Duodenal mucosa (tissue), 2 donors: Measurements from ENCODE around the gene MAT1A.
"Not testable (repeated sequence)": the region's sequence is repeated elsewhere in the genome, so short reads cannot be mapped to it uniquely, and the experiment has no call there.

Experiments
- H3K27ac ChIP-seq: one replicate; pipeline ENCODE4 v1.7.0; 2013; ENCODE audit warnings: low read depth, low read length
- H3K27me3 ChIP-seq, 2 donors: one replicate each; pipeline ENCODE4 v1.7.0; 2013; ENCODE audit warnings: low read length in 2 of 2, control low read depth in 1 of 2; ENCODE audit not compliant: insufficient read depth in 2 of 2, control insufficient read depth in 1 of 2
- H3K36me3 ChIP-seq, 2 donors: one replicate each; pipeline ENCODE4 v1.7.0; 2013; ENCODE audit warnings: low read length in 2 of 2, control low read depth in 1 of 2; ENCODE audit not compliant: insufficient read depth in 2 of 2, control insufficient read depth in 1 of 2
- H3K4me1 ChIP-seq, 2 donors: one replicate each; pipeline ENCODE4 v1.7.0; 2013; ENCODE audit warnings: low read length in 2 of 2, control low read depth in 1 of 2; ENCODE audit not compliant: insufficient read depth in 2 of 2, control insufficient read depth in 1 of 2
- H3K4me3 ChIP-seq, 2 donors: one replicate each; pipeline ENCODE4 v1.7.0; 2013; ENCODE audit warnings: low read length in 2 of 2, low read depth in 1 of 2
- H3K9ac ChIP-seq, 2 donors: one replicate each; pipeline ENCODE4 v1.7.0; 2013; ENCODE audit warnings: low read length in 2 of 2, low read depth in 1 of 2
- H3K9me3 ChIP-seq, 2 donors: one replicate each; pipeline ENCODE4 v1.7.0; 2013; ENCODE audit warnings: low read length in 2 of 2, control low read depth in 1 of 2; ENCODE audit not compliant: control insufficient read depth in 1 of 2

Gene MAT1A

GRCh38 chr10:80266513-80266863, 23.0 kb downstream of the MAT1A start:
- Histone ChIP-seq H3K36me3 (no peaks in the 10 kb centered on the region), H3K9ac (no peak overlapping the region), H3K27me3 (no peaks in the 10 kb centered on the region), H3K4me1 (no peaks in the 10 kb centered on the region), H3K27ac (no peak overlapping the region), H3K4me3 (no peak overlapping the region), H3K9me3 (no peaks in the 10 kb centered on the region)

- no peaks in the 10 kb centered on the region for H3K27me3 ChIP-seq
- no peaks in the 10 kb centered on the region for H3K36me3 ChIP-seq
- no peak overlapping the region for H3K4me3 ChIP-seq
- no peaks in the 10 kb centered on the region for H3K4me1 ChIP-seq
- H3K27ac ChIP-seq, result no peak overlapping the region
- H3K9me3 ChIP-seq, result no peaks in the 10 kb centered on the region
- no peak overlapping the region for H3K9ac ChIP-seq
Observed at GRCh38 chr10:80265740-80266512, 23.5 kb downstream of the MAT1A start.

GRCh38 chr10:80264081-80265056, 25.1 kb downstream of the MAT1A start:
- H3K27me3 ChIP-seq, result no peaks in the 10 kb centered on the region

DNA sequence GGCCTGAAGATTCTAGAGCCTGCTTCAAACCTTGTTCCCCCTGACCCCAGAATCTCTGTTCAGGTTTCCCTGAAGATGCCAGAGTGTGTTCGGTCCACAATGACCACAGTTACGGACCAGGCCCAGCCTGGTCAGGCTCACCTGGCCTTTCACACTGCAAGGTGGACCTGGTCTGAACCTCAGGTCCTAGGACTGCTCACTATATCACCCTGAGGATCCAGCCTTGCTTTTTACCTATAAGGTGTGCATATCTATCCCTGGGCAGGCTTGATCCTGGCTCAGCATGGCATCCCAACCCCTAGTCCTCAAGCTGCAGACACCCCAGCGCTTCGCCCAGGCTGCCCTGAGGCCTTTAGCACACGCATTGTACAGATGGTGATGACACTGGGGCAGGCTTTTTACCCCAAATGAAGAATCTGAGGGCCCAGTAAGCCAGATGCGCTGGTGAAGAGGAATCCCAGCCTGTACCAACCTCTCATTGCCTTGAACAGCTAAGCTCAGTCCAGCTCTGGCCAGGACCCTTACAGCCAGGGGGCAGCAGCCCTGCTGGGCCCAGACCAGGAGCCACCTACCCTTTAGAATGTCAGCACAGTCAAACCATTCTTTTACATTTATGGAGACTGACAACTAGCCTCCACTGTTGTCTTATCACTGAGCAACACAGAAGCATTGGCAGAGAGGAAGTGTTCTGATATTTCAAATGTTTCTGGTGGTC, 28.0 kb downstream of the MAT1A start:
- no peak overlapping the region for H3K27ac ChIP-seq
- no peak overlapping the region for H3K9ac ChIP-seq
- H3K9me3 ChIP-seq, result no peaks in the 10 kb centered on the region
- no peaks in the 10 kb centered on the region for H3K27me3 ChIP-seq
- H3K4me1 ChIP-seq, result no peaks in the 10 kb centered on the region
- H3K4me3 ChIP-seq, result no peak overlapping the region
- no peaks in the 10 kb centered on the region for H3K36me3 ChIP-seq

More at GRCh38 chr10:80264081-80265056, 25.1 kb downstream of the MAT1A start:
- no peaks in the 10 kb centered on the region for H3K9me3 ChIP-seq
- no peak overlapping the region for H3K27ac ChIP-seq
- H3K9ac ChIP-seq, result no peak overlapping the region
- no peak overlapping the region for H3K4me3 ChIP-seq
- no peaks in the 10 kb centered on the region for H3K4me1 ChIP-seq
- H3K36me3 ChIP-seq, result no peaks in the 10 kb centered on the region

DNA sequence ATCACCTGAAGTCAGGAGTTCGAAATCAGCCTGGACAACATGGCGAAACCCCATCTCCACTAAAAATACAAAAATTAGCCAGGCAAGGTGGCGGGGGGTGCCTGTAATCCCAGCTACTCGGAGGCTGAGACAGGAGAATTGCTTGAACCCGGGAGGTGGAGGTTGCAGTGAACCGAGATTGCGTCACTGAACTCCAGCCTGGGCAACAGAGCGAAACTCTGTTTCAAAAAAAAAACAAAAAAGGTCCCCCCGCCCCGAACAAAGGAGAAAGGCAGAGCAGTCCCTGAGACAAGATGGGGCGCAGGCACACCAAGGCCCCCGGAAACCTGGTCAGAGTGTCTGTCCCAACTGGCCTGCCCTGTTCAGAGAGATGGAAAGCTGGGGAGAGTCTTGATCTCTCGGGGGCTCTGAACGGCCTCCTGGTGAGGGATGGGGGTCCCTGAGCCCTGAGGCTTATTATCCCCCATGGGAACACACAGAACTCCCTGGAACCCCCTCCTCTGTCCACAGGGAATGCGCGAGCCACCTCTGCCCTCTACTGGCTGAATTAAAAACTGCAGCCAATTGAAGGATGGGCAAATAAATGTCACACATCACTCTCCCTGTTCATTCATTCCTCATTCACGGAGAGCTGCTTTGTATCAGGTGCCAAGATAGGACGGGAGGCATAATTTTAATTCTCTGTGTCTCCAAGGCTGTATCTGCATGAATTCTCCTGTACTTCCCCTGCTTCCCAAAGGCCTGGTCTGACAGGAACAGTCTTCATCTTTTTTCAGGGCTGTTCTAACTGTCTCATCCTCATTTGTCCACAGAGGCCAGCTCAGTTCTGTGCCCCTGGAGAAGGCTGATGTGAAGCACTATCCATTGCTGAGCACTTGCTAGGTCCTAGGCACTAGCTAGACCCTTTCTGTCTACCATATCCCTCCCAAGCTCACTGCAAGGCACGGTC, 28.9 kb downstream of the MAT1A start:
- no peaks in the 10 kb centered on the region for H3K36me3 ChIP-seq
- no peaks in the 10 kb centered on the region for H3K9me3 ChIP-seq
- no peak overlapping the region for H3K9ac ChIP-seq
- no peak overlapping the region for H3K4me3 ChIP-seq
- H3K4me1 ChIP-seq, result no peaks in the 10 kb centered on the region
- no peak overlapping the region for H3K27ac ChIP-seq
- no peaks in the 10 kb centered on the region for H3K27me3 ChIP-seq

- Histone ChIP-seq H3K4me1 (no peaks in the 10 kb centered on the region), H3K4me3 (no peak overlapping the region), H3K27me3 (no peaks in the 10 kb centered on the region), H3K27ac (no peak overlapping the region), H3K9ac (no peak overlapping the region), H3K36me3 (no peaks in the 10 kb centered on the region), H3K9me3 (no peaks in the 10 kb centered on the region)
Observed at GRCh38 chr10:80259405-80259871, 30.0 kb downstream of the MAT1A start.

DNA sequence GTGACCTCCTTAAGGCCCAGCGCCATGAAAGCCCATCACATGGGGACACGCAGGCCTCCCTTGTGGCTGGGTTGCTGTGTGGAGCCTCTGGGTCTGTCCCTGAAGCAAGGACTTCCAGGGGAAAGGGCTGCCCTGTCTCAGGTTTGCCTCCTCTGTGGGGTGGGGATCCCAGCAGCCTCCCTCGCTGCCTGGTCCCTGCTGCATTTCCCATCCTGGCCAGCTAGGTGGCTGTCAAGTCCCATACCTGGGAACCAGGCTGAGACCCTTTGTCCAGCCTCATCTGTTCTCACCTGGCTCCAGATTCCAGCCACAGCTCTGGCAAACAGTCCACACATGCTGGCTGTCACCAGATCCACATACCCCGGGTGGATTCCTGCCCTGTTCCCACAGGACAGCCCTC, 32.7 kb downstream of the MAT1A start:
- not testable (repeated sequence) for H3K27ac ChIP-seq, H3K27me3 ChIP-seq, H3K4me1 ChIP-seq, H3K36me3 ChIP-seq, H3K9ac ChIP-seq, H3K9me3 ChIP-seq, H3K4me3 ChIP-seq

- H3K4me1 ChIP-seq, H3K27ac ChIP-seq: not testable (repeated sequence)
Observed at GRCh38 chr10:80254726-80255125, 34.7 kb downstream of the MAT1A start.

DNA sequence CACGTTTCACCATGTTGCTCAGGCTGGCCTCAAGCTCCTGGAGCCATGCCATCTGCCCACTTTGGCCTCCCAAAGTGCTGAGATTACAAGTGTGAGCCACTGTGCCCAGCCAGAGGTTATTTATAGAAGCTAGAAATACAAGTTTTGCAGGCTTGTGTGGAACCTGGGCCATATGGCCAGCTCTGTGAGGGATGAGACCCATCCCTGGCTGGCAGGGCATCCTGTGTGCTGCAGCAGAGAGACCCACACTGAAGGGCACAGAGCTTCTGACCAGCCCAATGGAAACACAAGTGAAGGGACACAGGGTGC, 35.5 kb downstream of the MAT1A start:
- not testable (repeated sequence) for H3K9me3 ChIP-seq, H3K27me3 ChIP-seq, H3K36me3 ChIP-seq, H3K4me1 ChIP-seq, H3K4me3 ChIP-seq, H3K9ac ChIP-seq, H3K27ac ChIP-seq

More at GRCh38 chr10:80254726-80255125, 34.7 kb downstream of the MAT1A start:
- not testable (repeated sequence) for H3K9ac ChIP-seq, H3K4me3 ChIP-seq, H3K36me3 ChIP-seq, H3K9me3 ChIP-seq, H3K27me3 ChIP-seq
